ENCODE measurements around the gene MRFAP1L1.

MRFAP1L1 gene

GRCh38 chr4:6731780-6732179 is 22.1 kb upstream of the MRFAP1L1 start:
- Histone ChIP-seq H3K4me3 (ENCODE audit: low read length) (no peak overlapping the region), H3K9me3 (replicated peaks; ENCODE audit: insufficient read depth, low read length) (no peaks in the 10 kb centered on the region), H3F3A (ENCODE audit: insufficient read depth, low read length) (no peaks in the 10 kb centered on the region), H3K9me2 (replicated peaks; ENCODE audit: insufficient read depth, low read length) (no peaks in the 10 kb centered on the region), H3K4me2 (ENCODE audit: low read depth, low read length) (no peak overlapping the region), H4K20me1 (ENCODE audit: insufficient read depth, low read length) (no peaks in the 10 kb centered on the region; the same call in 1 of the 2 replicates), H3K9ac (ENCODE audit: low read length) (no peak overlapping the region), H3K27me3 (replicated peaks; ENCODE audit: insufficient read depth, low read length) (peaks cover 17% of the 10 kb centered on the region), H2AFZ (ENCODE audit: low read length) (no peak overlapping the region), H3K27ac (ENCODE audit: low read length) (no peak overlapping the region), H3K79me2 (ENCODE audit: low read length) (no peaks in the 10 kb centered on the region), H3K36me3 (replicated peaks; ENCODE audit: insufficient read depth, low read length) (no peaks in the 10 kb centered on the region), H3K4me1 (ENCODE audit: low read length) (no peaks in the 10 kb centered on the region)
- TF ChIP-seq EZH2 (optimal IDR thresholded peaks at IDR 0.05; ENCODE audit: low read depth, low read length) (no peak), CTCF (IDR thresholded peaks at IDR 0.05; ENCODE audit: low read length) (no peak), EZH2phosphoT487 (IDR thresholded peaks at IDR 0.05; ENCODE audit: low read length) (no peak)
- no peak for DNase-seq

GRCh38 chr4:6731318-6731675 is 21.6 kb upstream of the MRFAP1L1 start:
- Histone ChIP-seq H3K4me3 (ENCODE audit: low read length) (no peak overlapping the region), H3F3A (ENCODE audit: insufficient read depth, low read length) (no peaks in the 10 kb centered on the region), H2AFZ (ENCODE audit: low read length) (no peak overlapping the region), H3K27me3 (replicated peaks; ENCODE audit: insufficient read depth, low read length) (peaks cover 17% of the 10 kb centered on the region), H3K9ac (ENCODE audit: low read length) (no peak overlapping the region), H4K20me1 (ENCODE audit: insufficient read depth, low read length) (no peaks in the 10 kb centered on the region; the same call in 1 of the 2 replicates), H3K9me3 (replicated peaks; ENCODE audit: insufficient read depth, low read length) (no peaks in the 10 kb centered on the region), H3K4me2 (ENCODE audit: low read depth, low read length) (no peak overlapping the region), H3K9me2 (replicated peaks; ENCODE audit: insufficient read depth, low read length) (no peaks in the 10 kb centered on the region), H3K36me3 (replicated peaks; ENCODE audit: insufficient read depth, low read length) (no peaks in the 10 kb centered on the region), H3K79me2 (ENCODE audit: low read length) (no peaks in the 10 kb centered on the region), H3K27ac (ENCODE audit: low read length) (no peak overlapping the region), H3K4me1 (ENCODE audit: low read length) (no peaks in the 10 kb centered on the region)
- DNase-seq, result no peak
- TF ChIP-seq EZH2 (optimal IDR thresholded peaks at IDR 0.05; ENCODE audit: low read depth, low read length) (no peak), CTCF (IDR thresholded peaks at IDR 0.05; ENCODE audit: low read length) (no peak)

- no peaks in the 10 kb centered on the region; the same call in 1 of the 2 replicates for H4K20me1 ChIP-seq (ENCODE audit: insufficient read depth, low read length)
- H3K27me3 ChIP-seq (replicated peaks; ENCODE audit: insufficient read depth, low read length), result peaks cover 17% of the 10 kb centered on the region
- TF ChIP-seq EZH2 (optimal IDR thresholded peaks at IDR 0.05; ENCODE audit: low read depth, low read length), result no peak
- no peak for TF ChIP-seq CTCF (IDR thresholded peaks at IDR 0.05; ENCODE audit: low read length)
- no peak for TF ChIP-seq EZH2phosphoT487 (IDR thresholded peaks at IDR 0.05; ENCODE audit: low read length)
- H3K9me2 ChIP-seq (replicated peaks; ENCODE audit: insufficient read depth, low read length), result no peaks in the 10 kb centered on the region
- no peak overlapping the region for H2AFZ ChIP-seq (ENCODE audit: low read length)
- no peak overlapping the region for H3K27ac ChIP-seq (ENCODE audit: low read length)
- no peaks in the 10 kb centered on the region for H3K79me2 ChIP-seq (ENCODE audit: low read length)
- H3K9ac ChIP-seq (ENCODE audit: low read length), result no peak overlapping the region
- no peak overlapping the region for H3K4me2 ChIP-seq (ENCODE audit: low read depth, low read length)
- DNase-seq, result no peak
- no peaks in the 10 kb centered on the region for H3K36me3 ChIP-seq (replicated peaks; ENCODE audit: insufficient read depth, low read length)
- no peaks in the 10 kb centered on the region for H3K9me3 ChIP-seq (replicated peaks; ENCODE audit: insufficient read depth, low read length)
- no peaks in the 10 kb centered on the region for H3F3A ChIP-seq (ENCODE audit: insufficient read depth, low read length)
- H3K4me3 ChIP-seq (ENCODE audit: low read length), result no peak overlapping the region
- no peaks in the 10 kb centered on the region for H3K4me1 ChIP-seq (ENCODE audit: low read length)
Measured at GRCh38 chr4:6730603-6731317, 21.1 kb upstream of the MRFAP1L1 start.
